Measurements from ENCODE around the gene ZNF789. TPM values are rescaled to one million over a fixed set of nuclear protein-coding genes. Genes with fewer than 3 reads are reported as not detected.

The ZNF789 gene
- total and polyA plus RNA-seq, 8 donors = 3.6 to 21.9 (median 4.8) TPM

DNA sequence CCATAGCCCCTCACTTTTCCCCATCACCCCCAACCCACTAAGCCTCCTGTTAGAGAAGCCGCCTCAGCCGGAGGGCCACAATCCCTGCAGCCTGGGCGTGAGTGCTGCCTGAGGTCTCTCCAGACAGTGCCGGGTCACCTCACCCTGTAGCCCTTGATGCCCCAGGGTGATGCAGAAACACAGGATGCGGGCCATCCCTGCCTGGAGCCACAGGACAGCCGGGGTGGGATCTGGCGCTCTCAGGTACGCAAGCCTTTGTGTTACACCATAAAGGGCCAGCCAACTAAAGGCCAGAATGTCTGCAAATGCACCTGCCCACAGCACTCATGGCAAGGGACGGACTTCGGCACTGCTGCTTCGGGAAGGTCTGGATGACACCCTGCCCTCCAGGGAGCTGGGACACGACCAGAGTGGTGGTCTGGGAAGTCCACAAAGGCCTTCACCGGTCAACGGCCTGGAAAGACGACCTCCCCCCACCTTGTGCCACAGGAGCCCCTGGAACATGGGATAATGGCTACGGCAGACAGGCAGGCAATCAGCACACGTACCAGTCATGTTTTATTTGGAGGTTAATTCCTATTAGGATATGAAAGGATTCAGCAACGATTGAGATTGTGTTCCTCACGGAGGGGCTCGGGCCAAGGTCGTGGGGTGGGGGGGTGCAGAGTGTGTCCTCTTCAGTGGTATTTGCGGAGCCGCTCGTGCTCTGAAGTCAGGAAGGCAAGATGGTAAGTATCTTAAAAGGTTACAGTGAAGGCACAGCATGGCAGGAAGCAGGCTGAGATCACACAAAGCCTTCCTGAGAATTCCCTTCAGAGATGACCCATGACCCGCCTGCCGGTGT lies 14.8 kb upstream of the ZNF789 start:
- Histone ChIP-seq H3K4me1 (no peaks in the 10 kb centered on the region), H3K27me3 (no peaks in the 10 kb centered on the region), H3K9me3 (no peaks in the 10 kb centered on the region), H3K27ac (no peak overlapping the region), H3K4me3 (no peak overlapping the region), H3K36me3 (peaks cover 0 to 44% (median 12%) of the 10 kb centered on the region in 3 donors)
- DNase-seq = peak in 2 of 6 donors; percentile 23 to 58
- intact Hi-C loops (cut with DNase I) = no loop called here
- ATAC-seq = no peak
- FAIRE-seq = no peak
- WGBS, 2 donors = 81 to 84% methylated on average over 26 of the region's 26 CpGs
- TF ChIP-seq, protein P1, sequence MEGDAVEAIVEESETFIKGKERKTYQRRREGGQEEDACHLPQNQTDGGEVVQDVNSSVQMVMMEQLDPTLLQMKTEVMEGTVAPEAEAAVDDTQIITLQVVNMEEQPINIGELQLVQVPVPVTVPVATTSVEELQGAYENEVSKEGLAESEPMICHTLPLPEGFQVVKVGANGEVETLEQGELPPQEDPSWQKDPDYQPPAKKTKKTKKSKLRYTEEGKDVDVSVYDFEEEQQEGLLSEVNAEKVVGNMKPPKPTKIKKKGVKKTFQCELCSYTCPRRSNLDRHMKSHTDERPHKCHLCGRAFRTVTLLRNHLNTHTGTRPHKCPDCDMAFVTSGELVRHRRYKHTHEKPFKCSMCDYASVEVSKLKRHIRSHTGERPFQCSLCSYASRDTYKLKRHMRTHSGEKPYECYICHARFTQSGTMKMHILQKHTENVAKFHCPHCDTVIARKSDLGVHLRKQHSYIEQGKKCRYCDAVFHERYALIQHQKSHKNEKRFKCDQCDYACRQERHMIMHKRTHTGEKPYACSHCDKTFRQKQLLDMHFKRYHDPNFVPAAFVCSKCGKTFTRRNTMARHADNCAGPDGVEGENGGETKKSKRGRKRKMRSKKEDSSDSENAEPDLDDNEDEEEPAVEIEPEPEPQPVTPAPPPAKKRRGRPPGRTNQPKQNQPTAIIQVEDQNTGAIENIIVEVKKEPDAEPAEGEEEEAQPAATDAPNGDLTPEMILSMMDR (IDR thresholded peaks at IDR 0.05) = no peak

DNA sequence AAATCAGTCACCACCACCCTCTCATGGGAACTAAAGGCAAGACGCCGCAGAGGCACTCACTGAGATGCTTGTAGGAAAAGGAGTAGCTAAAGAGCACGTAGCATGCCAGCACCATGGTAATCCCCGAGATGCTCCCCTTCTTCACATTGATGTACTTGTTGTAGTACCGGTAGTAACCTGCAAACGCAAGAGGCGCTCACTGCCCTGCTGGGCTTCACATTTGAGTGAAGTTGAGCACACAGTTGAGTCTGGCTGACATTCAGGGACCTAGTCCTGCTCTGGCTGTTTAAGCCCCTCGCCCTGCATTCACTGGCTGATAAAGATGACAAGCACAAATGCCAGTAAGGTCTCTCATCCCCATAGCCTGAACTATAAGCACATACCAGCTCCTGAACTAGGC lies 13.6 kb upstream of the ZNF789 start:
- intact Hi-C loops (cut with DNase I) = no loop called here

DNA sequence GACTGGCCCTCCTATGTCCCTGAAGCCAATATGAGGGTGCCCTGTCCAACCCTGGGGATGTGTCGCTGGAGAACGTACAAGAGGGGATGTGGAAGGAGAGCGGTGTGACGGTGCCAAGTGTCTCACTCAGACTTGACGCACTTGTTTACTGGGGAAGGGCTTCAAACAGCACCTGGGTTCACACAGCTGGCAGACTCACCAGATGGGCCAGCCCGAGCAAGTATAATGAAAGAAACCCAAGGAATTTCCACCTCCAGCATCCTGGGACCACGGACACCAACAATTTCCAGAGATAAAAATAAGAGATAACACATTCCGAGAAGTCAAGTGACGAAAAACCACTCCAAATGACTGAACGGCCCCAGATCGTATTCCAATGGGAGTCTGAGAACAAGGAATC lies 12.0 kb upstream of the ZNF789 start:
- intact Hi-C loops (cut with DNase I) = no loop called here
- Histone ChIP-seq H3K36me3 (peaks cover 0 to 24% (median 12%) of the 10 kb centered on the region in 3 donors), H3K4me1 (peaks cover 0 to 14% (median 7%) of the 10 kb centered on the region in 3 donors), H3K27me3 (no peaks in the 10 kb centered on the region), H3K4me3 (no peak overlapping the region), H3K27ac (no peak overlapping the region), H3K9me3 (no peaks in the 10 kb centered on the region)
- 64 to 73% methylated on average over 11 of the region's 11 CpGs for WGBS, 2 donors
- FAIRE-seq = no peak
- ATAC-seq = no peak
- DNase-seq = peak in 2 of 6 donors; percentile 26
- TF ChIP-seq, protein P1 (IDR thresholded peaks at IDR 0.05) = no peak

More for the DNA sequence above, 13.6 kb upstream of the ZNF789 start:
- Histone ChIP-seq H3K4me1 (peaks cover 0 to 3% (median 0%) of the 10 kb centered on the region in 3 donors), H3K36me3 (peaks cover 0 to 32% (median 12%) of the 10 kb centered on the region in 3 donors), H3K4me3 (no peak overlapping the region), H3K27me3 (no peaks in the 10 kb centered on the region), H3K27ac (no peak overlapping the region), H3K9me3 (no peaks in the 10 kb centered on the region)
- peak in 1 of 4 donors; percentile 17 for ATAC-seq
- DNase-seq = peak in 2 of 6 donors; percentile 15 to 24
- 89 to 90% methylated on average over 8 of the region's 8 CpGs for WGBS, 2 donors
- TF ChIP-seq, protein P1 (IDR thresholded peaks at IDR 0.05) = no peak
- FAIRE-seq = no peak

DNA sequence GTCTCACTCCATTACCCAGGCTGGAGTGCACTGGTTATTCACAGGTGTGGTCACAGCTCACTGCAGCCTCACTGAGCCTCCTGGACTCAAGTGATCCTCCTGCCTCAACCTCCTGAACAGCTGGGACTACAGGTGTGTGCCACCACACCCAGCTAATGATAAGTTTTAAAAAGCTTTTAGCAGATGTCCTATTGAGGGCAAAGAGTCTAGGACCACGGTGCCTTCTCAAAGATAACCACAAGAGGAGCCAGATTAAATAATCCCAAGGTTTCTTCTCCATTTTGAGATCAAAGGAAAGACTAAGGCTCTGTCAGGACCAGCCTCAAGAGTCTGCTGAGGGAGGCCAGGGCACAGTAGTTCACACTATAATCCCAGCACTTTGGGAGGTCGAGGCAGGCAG lies 11.5 kb upstream of the ZNF789 start:
- DNase-seq = peak in 1 of 6 donors; percentile 10
- H3K4me3 ChIP-seq = no peak overlapping the region
- intact Hi-C loops (cut with DNase I) = no loop called here
- peaks cover 0 to 14% (median 7%) of the 10 kb centered on the region in 3 donors for H3K4me1 ChIP-seq
- H3K27ac ChIP-seq = no peak overlapping the region
- H3K9me3 ChIP-seq = no peaks in the 10 kb centered on the region
- H3K27me3 ChIP-seq = no peaks in the 10 kb centered on the region
- FAIRE-seq = no peak
- TF ChIP-seq, protein P1 (IDR thresholded peaks at IDR 0.05) = no peak
- ATAC-seq = no peak
- H3K36me3 ChIP-seq = peaks cover 0 to 20% (median 12%) of the 10 kb centered on the region in 3 donors
- WGBS, 2 donors = 85 to 86% methylated on average over 2 of the region's 2 CpGs

DNA sequence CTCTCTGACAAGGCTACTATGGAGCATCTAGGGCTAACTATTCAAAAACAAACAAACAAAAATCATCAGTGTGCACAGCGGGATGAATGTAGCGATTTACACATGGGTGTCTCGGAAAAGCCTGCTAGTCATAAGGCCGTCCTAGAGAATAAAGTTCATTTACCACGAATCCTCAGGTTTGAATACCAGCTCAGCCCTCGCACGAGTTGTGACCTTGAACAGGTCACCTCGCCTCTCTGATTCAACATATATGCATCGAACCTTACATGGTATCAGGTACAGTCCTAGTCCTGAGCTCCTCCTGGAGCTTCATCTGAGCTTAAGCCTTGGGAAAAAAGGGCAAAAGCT lies 7.3 kb upstream of the ZNF789 start:
- intact Hi-C loops (cut with DNase I) = no loop called here
- DNase-seq = no peak
- H3K4me3 ChIP-seq = peak overlapping the region; percentile 40 to 83 (median 72)
- peaks cover 0 to 14% (median 7%) of the 10 kb centered on the region in 3 donors for H3K4me1 ChIP-seq
- H3K27ac ChIP-seq = peak overlapping the region; percentile 58 to 88 (median 64)
- FAIRE-seq = no peak
- WGBS, 2 donors = 1 to 2% methylated on average over 9 of the region's 9 CpGs
- no peaks in the 10 kb centered on the region for H3K9me3 ChIP-seq
- no peaks in the 10 kb centered on the region for H3K27me3 ChIP-seq
- TF ChIP-seq, protein P1 (IDR thresholded peaks at IDR 0.05) = no peak
- peak in 3 of 4 donors; percentile 3 to 9 (median 7) for ATAC-seq
- H3K36me3 ChIP-seq = no peaks in the 10 kb centered on the region

Data from pancreas (tissue), 10 donors.